Stimulated activated naive B cell treated with anti-CD40 and anti-IgM and Interleukin-4, amounts not matched to agents 10 μg/mL and 1 μg/mL and 100 μg/mL, for 72 hours (primary cell): ENCODE data around the gene FGF7.
"Not testable (repeated sequence)": the region's sequence is repeated elsewhere in the genome, so short reads cannot be mapped to it uniquely, and the experiment has no call there.

Source experiments
- ATAC-seq, 2 donors: fragments of 150-1000 bp; cut with Tn5 transposase; replicated peaks; 2 replicates each; pipeline ENCODE4 v1.10.0; 2021; ENCODE audit warnings: moderate library complexity in 1 of 2
- DNase-seq: peaks from one replicate; pipeline ENCODE4 v3.0.0; 2021
- H3K27ac Mint-ChIP-seq: one replicate; pipeline ENCODE4 v1.8.0; 2022; ENCODE audit warnings: mild to moderate bottlenecking, mixed read lengths
- H3K27me3 Mint-ChIP-seq, 2 donors: one replicate each; pipeline ENCODE4 v1.8.0; 2022; ENCODE audit warnings: mixed read lengths in 2 of 2
- H3K36me3 Mint-ChIP-seq, 2 donors: one replicate each; pipeline ENCODE4 v1.8.0; 2022; ENCODE audit warnings: mixed read lengths in 2 of 2, mild to moderate bottlenecking in 1 of 2
- H3K4me1 Mint-ChIP-seq, 2 donors: one replicate each; pipeline ENCODE4 v1.8.0; 2022; ENCODE audit warnings: mixed read lengths in 2 of 2, mild to moderate bottlenecking in 1 of 2
- H3K4me3 Mint-ChIP-seq, 2 donors: one replicate each; pipeline ENCODE4 v1.8.0; 2022; ENCODE audit warnings: mild to moderate bottlenecking in 2 of 2, mixed read lengths in 2 of 2, moderate library complexity in 1 of 2
- H3K9me3 Mint-ChIP-seq, 2 donors: one replicate each; pipeline ENCODE4 v1.8.0; 2022; ENCODE audit warnings: mixed read lengths in 2 of 2, mild to moderate bottlenecking in 1 of 2

The FGF7 gene, protein sequence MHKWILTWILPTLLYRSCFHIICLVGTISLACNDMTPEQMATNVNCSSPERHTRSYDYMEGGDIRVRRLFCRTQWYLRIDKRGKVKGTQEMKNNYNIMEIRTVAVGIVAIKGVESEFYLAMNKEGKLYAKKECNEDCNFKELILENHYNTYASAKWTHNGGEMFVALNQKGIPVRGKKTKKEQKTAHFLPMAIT

DNA sequence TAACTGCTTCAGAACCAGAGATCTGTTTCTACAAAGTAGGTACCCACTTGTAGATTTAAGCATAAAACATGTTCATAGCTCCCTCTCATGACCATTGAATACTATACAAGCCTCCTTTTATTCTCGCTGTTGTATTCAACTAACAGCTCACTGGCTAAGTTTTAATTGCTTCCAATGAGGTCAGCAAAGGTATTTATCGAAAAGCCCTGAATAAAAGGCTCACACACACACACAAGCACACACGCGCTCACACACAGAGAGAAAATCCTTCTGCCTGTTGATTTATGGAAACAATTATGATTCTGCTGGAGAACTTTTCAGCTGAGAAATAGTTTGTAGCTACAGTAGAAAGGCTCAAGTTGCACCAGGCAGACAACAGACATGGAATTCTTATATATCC is at the start of gene FGF7:
FGF7 (plus strand) TSS at position 222 of the 400 bp plus-strand sequence. CDS start 1,056 bp downstream, outside the sequence.
- Mint-ChIP-seq H3K9me3 (no peaks in the 10 kb centered on the region), H3K27me3 (no peaks in the 10 kb centered on the region), H3K36me3 (no peaks in the 10 kb centered on the region), H3K4me1 (peaks cover 3 to 7% of the 10 kb centered on the region in 2 donors), H3K4me3 (peak within 1 kb of the TSS in 1 of 2 donors; percentile 50), H3K27ac (no peak within 1 kb of the TSS)
- no peak for DNase-seq
- no peak for ATAC-seq

DNA sequence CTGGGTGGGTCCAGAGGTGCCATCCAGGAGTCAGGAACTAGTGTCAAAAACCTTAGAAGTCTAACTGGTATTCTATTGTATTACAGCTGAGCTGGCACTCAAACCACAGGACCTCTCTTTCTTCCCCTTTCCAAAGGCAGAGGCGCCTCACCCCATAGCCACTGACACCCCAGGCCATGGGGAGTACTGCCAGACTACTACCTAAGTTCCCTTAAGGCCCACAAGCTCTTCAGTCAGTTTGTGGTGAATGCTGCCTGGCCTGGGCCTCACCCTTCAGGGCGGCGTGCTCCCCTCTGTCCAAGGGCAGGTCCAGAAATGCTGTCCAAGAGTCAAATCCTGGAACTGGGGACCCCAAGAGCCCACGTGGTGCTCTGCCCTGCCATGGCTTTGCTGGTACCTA is 43.0 kb upstream of the FGF7 start:
- Mint-ChIP-seq H3K27ac (no peak overlapping the region), H3K4me3 (no peak overlapping the region), H3K27me3 (no peaks in the 10 kb centered on the region), H3K4me1 (no peaks in the 10 kb centered on the region), H3K9me3 (no peaks in the 10 kb centered on the region), H3K36me3 (no peaks in the 10 kb centered on the region)
- DNase-seq (no peak), ATAC-seq (peak in 1 of 2 donors; percentile 29)

DNA sequence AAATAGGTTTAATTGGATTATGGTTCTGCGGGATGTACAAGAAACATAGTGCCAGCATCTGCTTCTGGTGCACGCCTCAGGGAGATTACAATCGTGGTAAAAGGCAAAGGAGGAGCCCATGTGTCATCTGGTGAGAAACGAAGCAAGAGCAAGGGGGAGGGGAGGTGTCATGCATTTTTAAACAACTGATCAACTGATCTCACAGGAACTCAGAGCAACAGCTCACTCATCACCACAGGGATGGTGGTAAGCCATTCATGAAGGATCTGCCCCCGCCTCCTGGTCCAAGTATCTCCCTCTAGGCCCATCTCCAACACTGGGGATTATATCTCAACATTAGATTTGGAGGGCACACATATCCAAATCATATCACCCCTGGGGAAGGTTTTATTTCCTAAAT is 42.1 kb upstream of the FGF7 start:
- Mint-ChIP-seq H3K4me1 (no peaks in the 10 kb centered on the region), H3K4me3 (no peak overlapping the region), H3K27ac (no peak overlapping the region), H3K9me3 (no peaks in the 10 kb centered on the region), H3K36me3 (no peaks in the 10 kb centered on the region), H3K27me3 (no peaks in the 10 kb centered on the region)
- no peak for ATAC-seq
- DNase-seq, result no peak

DNA sequence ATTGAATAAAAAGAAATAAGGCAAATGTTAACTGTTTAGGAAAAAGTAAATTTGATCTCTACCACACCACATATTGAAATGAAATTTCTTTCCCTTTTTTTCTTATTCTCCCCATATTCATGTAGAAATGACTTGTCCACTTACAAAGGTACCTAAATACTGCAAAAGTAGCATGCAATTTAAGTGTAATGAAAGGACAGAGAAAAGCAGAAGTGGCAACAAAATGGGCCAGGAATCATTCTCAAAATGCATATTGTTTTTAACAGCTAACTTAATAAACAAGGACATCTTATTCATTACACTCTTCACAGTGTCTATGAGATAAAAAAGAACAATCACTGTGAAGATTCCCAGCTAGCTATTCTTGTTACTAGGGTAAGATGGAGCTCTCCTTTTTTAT is 40.6 kb upstream of the FGF7 start:
- DNase-seq, result no peak

DNA sequence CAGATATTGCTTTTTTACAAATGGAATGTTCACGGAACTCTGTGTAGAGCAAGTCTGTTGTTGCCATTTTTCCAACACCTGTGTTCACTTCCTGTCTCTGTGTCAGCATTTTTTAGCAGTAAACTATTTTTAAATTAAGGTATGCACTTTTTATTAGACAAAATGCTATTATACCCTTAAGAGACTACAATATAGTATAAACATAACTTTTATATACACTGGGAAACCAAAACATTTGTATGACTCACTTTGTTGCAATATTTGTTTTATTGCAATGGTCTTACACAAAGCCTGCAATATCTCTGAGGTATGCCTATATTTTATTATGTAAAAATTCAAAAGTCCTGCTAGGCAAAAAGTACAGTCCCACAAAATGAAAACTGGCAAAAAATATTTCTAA is 39.8 kb upstream of the FGF7 start:
- ATAC-seq, result no peak
- Mint-ChIP-seq H3K36me3 (no peaks in the 10 kb centered on the region), H3K27ac (no peak overlapping the region), H3K4me1 (peaks cover 0 to 6% of the 10 kb centered on the region in 2 donors), H3K27me3 (no peaks in the 10 kb centered on the region), H3K4me3 (no peak overlapping the region), H3K9me3 (no peaks in the 10 kb centered on the region)
- DNase-seq, result no peak

More for the DNA sequence above, 40.6 kb upstream of the FGF7 start:
- peaks cover 0 to 3% of the 10 kb centered on the region in 2 donors for H3K4me1 Mint-ChIP-seq
- no peak overlapping the region for H3K27ac Mint-ChIP-seq
- no peaks in the 10 kb centered on the region for H3K27me3 Mint-ChIP-seq
- H3K4me3 Mint-ChIP-seq, result no peak overlapping the region
- H3K9me3 Mint-ChIP-seq, result no peaks in the 10 kb centered on the region
- ATAC-seq, result no peak
- H3K36me3 Mint-ChIP-seq, result no peaks in the 10 kb centered on the region

DNA sequence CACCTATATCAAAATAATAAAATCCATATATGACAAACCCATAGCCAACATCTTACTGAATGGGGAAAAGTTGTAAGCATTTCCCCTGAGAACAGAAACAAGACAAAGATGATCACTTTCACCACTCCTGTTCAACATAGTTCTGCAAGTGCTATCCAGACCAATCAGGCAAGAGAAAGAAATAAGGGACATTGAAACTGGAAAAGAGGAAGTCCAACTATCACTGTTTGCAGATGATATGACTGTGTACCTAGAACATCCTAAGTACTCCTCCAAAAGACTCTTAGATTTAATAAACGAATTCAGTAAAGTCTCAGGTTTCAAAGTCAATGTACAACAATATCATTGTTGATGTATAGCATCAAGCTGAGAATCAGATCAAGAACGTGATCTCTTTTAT is 35.6 kb upstream of the FGF7 start:
- Mint-ChIP-seq H3K36me3 (no peaks in the 10 kb centered on the region), H3K4me3 (no peak overlapping the region), H3K27ac (no peak overlapping the region), H3K27me3 (no peaks in the 10 kb centered on the region), H3K9me3 (no peaks in the 10 kb centered on the region), H3K4me1 (peaks cover 0 to 6% of the 10 kb centered on the region in 2 donors)
- no peak for DNase-seq
- ATAC-seq, result peak; percentile 83 to 86

DNA sequence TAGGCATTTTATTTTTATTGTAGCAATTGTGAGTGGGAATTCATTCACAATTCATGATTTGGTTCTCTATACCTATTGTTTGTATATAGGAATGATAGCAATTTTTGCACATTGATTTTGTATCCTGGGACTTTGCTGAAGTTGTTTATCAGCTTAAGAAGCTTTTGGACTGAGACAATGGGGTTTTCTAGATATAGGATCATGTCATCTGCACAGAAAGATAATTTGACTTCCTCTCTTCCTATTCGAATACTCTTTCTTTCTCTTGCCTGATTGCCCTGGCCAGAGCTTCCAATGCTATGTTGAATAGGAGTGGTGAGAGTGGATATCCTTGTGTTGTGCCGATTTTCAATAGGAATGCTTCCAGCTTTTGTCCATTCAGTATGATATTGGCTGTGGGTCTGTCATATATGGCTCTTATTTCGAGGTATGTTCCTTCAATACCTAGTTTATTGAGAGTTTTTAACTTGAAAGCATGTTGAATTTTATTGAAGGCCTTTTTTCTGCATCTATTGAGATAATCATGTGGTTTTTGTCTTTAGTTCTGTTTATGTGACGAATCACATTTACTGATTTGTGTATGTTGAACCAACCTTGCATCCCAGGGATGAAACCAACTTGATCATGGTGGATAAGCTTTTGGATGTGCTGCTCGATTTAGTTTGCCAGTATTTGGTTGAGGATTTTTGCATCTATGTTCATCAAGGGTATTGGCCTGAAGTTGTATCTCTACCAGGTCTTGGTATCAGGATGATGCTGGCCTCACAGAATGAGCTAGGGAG is 20.3 kb upstream of the FGF7 start:
- H3K36me3 Mint-ChIP-seq, H3K4me3 Mint-ChIP-seq, H3K9me3 Mint-ChIP-seq, H3K27ac Mint-ChIP-seq, H3K27me3 Mint-ChIP-seq, H3K4me1 Mint-ChIP-seq, DNase-seq, ATAC-seq: not testable (repeated sequence)

DNA sequence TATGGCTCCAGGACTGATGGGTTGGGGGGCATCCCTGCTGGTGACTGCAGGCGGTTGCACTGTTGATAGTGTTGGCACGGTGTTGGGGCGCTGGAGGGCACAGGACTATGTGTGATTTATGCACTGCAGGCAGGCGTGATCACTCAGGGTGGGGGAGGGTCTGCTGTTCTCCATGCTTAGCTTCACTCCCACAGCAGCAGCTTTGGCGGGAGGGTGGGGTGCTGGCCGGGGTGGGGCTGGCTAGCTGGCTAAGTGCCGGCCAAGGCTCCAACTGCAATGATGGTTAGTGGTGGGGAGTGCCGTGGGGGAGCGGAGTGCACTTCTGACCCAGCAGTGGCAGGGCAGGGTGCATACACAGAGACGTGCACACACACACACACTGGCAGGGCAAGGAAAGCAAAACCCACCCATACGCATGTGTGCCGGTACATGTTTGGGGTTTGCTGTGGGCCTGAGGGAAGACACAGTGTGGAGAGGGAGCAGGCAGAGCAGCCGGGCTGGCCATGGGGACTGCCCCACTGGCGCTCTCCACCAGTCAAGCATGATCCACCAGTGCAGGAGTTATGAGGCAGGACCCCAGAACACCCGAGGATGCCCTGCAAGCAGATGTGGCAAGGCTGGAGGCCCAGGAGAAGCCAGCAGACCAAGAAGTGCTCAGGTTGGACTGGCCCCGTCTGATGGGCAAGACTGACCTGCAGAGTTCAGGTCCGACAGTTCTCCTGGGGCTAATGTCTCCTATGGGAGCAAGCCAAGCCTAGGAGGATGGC is 16.5 kb upstream of the FGF7 start:
- H3K9me3 Mint-ChIP-seq, result no peaks in the 10 kb centered on the region
- ATAC-seq (no peak), DNase-seq (no peak)
- H3K27me3 Mint-ChIP-seq, result peaks cover 6 to 9% of the 10 kb centered on the region in 2 donors
- no peaks in the 10 kb centered on the region for H3K36me3 Mint-ChIP-seq
- peaks cover 2 to 5% of the 10 kb centered on the region in 2 donors for H3K4me1 Mint-ChIP-seq
- H3K27ac Mint-ChIP-seq, result no peak overlapping the region
- H3K4me3 Mint-ChIP-seq, result no peak overlapping the region

DNA sequence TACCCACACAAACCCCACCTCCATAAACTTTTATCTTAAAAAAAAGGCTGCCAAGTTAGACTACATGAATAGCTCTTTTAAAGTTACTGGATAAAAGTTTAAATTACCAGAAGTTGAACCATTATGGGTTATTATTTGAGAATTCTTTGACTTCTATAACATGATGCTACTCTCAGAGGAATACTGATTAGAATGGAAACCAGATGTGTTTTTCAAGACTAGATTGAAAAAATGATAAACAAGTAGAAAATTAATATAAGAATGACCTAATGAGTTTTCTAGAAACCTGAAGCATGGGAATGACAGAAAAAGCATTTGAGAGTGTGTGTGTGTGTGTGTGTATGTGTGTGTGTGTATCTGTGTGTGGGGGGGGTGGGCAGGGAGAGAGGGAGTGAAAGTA is 12.4 kb upstream of the FGF7 start:
- peaks cover 6 to 23% of the 10 kb centered on the region in 2 donors for H3K27me3 Mint-ChIP-seq
- no peaks in the 10 kb centered on the region for H3K36me3 Mint-ChIP-seq
- ATAC-seq (no peak), DNase-seq (no peak)
- no peak overlapping the region for H3K4me3 Mint-ChIP-seq
- no peaks in the 10 kb centered on the region for H3K9me3 Mint-ChIP-seq
- H3K4me1 Mint-ChIP-seq, result peaks cover 2 to 5% of the 10 kb centered on the region in 2 donors
- no peak overlapping the region for H3K27ac Mint-ChIP-seq

DNA sequence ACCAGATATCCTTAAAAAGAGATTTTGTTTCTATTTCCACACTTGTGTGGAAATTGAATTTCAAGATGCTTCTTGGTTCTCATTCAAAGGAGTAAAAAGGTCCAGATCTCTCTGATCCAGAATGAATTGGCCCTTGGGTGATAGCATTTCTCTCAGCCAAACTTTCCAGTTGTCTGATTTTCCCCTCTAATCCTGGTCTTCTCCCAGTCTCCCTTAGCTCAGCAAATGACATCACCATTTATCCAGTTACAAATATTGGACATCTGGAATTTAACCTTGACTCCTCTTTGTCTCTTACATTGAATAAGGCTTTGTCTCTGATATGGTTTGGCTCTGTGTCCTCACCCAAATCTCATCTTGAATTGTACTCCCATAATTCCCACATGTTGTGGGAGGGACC is 10.2 kb upstream of the FGF7 start:
- Mint-ChIP-seq H3K27ac (no peak overlapping the region), H3K27me3 (peaks cover 10 to 18% of the 10 kb centered on the region in 2 donors), H3K36me3 (no peaks in the 10 kb centered on the region), H3K4me1 (peaks cover 2 to 5% of the 10 kb centered on the region in 2 donors), H3K4me3 (no peak overlapping the region), H3K9me3 (no peaks in the 10 kb centered on the region)
- DNase-seq, result no peak
- no peak for ATAC-seq

DNA sequence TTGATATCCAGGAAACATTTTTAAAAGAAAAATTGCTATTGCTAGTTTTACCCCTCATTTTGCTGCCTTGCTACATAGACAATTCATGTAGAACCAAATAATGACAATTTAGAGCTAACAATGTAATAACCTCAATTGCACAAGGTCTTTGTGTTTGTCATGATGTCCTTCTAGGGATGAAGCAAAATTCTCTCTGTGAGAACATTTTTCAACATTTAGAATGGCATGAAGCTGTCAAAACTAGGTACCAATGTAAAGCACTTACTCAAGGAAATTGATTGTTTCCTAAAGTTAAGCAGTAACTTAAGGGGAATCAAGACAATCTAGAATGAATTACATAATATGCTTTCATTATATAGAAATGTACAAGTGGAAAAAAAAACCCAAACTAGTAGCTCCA is 7.9 kb upstream of the FGF7 start:
- no peaks in the 10 kb centered on the region for H3K36me3 Mint-ChIP-seq
- H3K9me3 Mint-ChIP-seq, result no peaks in the 10 kb centered on the region
- H3K27ac Mint-ChIP-seq, result no peak overlapping the region
- DNase-seq (no peak), ATAC-seq (no peak)
- H3K27me3 Mint-ChIP-seq, result peaks cover 8 to 18% of the 10 kb centered on the region in 2 donors
- no peaks in the 10 kb centered on the region for H3K4me1 Mint-ChIP-seq
- no peak overlapping the region for H3K4me3 Mint-ChIP-seq

DNA sequence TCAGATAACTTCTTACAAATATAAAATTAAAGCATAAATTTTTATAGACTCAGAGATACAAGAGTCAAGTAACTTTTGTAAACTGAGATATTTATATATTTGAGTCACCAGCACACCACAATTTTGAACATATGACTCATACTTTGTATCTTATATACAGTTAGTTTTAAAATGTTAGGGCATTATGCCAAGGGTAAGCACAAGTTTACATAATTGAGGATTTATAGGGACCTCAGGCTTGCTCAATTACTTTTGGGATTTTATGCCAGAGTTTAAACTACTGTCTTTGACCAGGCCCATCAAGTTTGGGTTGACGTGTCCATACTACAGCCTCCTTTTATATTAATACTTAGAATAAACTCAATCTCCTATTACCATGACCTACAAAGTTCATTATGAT is 7.4 kb upstream of the FGF7 start:
- DNase-seq, result no peak
- no peaks in the 10 kb centered on the region for H3K36me3 Mint-ChIP-seq
- H3K9me3 Mint-ChIP-seq, result no peaks in the 10 kb centered on the region
- ATAC-seq, result no peak
- H3K27me3 Mint-ChIP-seq, result peaks cover 4 to 18% of the 10 kb centered on the region in 2 donors
- no peak overlapping the region for H3K4me3 Mint-ChIP-seq
- no peak overlapping the region for H3K27ac Mint-ChIP-seq
- no peaks in the 10 kb centered on the region for H3K4me1 Mint-ChIP-seq

DNA sequence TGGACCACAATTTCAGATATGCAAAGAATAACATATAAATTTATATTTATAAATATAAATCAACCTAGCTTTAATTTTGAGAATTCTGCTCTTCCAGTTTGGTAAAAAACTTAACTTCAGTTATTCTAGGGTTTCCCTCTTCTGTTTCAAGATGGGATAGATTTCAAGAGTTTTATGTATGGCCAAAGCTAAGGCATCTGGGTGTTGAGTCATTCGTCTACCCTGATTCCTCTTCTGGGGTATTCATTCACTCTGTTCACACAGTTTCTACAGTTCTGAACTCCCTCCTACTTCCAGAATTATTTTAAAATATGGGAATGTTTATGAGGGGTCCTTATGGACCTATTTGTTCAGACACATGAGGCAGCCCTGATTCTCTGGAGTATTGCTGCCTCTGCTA is 4.2 kb upstream of the FGF7 start:
- DNase-seq (no peak), ATAC-seq (no peak)
- Mint-ChIP-seq H3K27me3 (peaks cover 4 to 12% of the 10 kb centered on the region in 2 donors), H3K27ac (no peak overlapping the region), H3K4me3 (no peak overlapping the region), H3K9me3 (no peaks in the 10 kb centered on the region), H3K36me3 (no peaks in the 10 kb centered on the region), H3K4me1 (peaks cover 3 to 7% of the 10 kb centered on the region in 2 donors)

DNA sequence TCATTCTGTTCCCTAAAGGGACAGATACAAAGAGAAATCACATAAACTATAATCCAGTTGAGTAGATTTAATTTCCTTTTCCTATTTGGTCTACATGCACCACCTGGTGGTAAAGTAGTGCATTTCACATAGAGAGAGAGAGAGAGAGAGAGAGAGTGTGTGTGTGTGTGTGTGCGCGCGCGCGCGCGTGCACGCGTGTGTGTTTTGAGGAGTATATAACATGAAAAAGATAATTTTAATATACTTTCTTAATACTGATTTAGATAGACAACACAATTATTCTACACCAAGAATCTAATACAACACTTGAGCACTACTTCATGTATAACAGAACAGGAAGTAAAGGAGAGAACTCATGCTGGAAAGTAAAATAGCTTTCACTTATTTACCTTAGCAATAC is 1.1 kb upstream of the FGF7 start:
- Mint-ChIP-seq H3K9me3 (no peaks in the 10 kb centered on the region), H3K4me3 (peak overlapping the region; percentile 7 to 50), H3K4me1 (peaks cover 3 to 7% of the 10 kb centered on the region in 2 donors), H3K36me3 (no peaks in the 10 kb centered on the region), H3K27me3 (peaks cover 0 to 4% of the 10 kb centered on the region in 2 donors), H3K27ac (peak overlapping the region; percentile 2)
- peak; percentile 16 to 22 for ATAC-seq
- DNase-seq, result no peak
